H1 (cell line): ENCODE data around the gene NCF2. TPM values are rescaled to one million over a fixed set of nuclear protein-coding genes. Genes with fewer than 3 reads are reported as not detected.

Experiments
- CTCF ChIA-PET: fragments of 300-600 bp; sonication (Branson Sonifier 250); formaldehyde crosslinking; loops from one replicate; lab custom pipeline; 2021; ENCODE audit not compliant: partially characterized antibody; lab: Charles Lee
- POLR2A ChIA-PET: fragments of 300-600 bp; sonication (Branson Sonifier 250); formaldehyde crosslinking; loops from one replicate; lab custom pipeline; 2021; ENCODE audit warnings: inconsistent platforms; ENCODE audit not compliant: partially characterized antibody; lab: Charles Lee
- DNase-seq, 2 experiments: peaks; one replicate each; pipeline versions ENCODE4 v3.0.0 to v3.0.0-alpha.2; 2010 to 2022; ENCODE audit warnings: low spot score in 2 of 2, low read depth in 1 of 2, mixed read lengths in 1 of 2
- FAIRE-seq: peaks from 2 replicates; lab custom pipeline; 2011; peaks lifted over from hg19 to GRCh38; lab: Jason Lieb, UNC
- H2AFZ ChIP-seq: 2 replicates; pipeline ENCODE4 v1.8.1; 2012; ENCODE audit warnings: low read length, inconsistent platforms
- H2AK5ac ChIP-seq: 2 replicates; pipeline ENCODE4 v1.6.1; 2013; ENCODE audit warnings: low read depth, low read length
- H2BK120ac ChIP-seq: replicated peaks from 2 replicates; pipeline ENCODE3; 2013; ENCODE audit warnings: low read depth, low read length, inconsistent platforms
- H2BK12ac ChIP-seq: 2 replicates; pipeline ENCODE4 v1.6.1; 2013; ENCODE audit warnings: low read depth, low read length
- H2BK15ac ChIP-seq: 2 replicates; pipeline ENCODE4 v1.6.1; 2013; ENCODE audit warnings: low read length
- H2BK20ac ChIP-seq: 2 replicates; pipeline ENCODE4 v1.6.1; 2013; ENCODE audit warnings: low read length
- H2BK5ac ChIP-seq: 2 replicates; pipeline ENCODE4 v1.6.1; 2013; ENCODE audit warnings: low read depth, low read length
- H3K14ac ChIP-seq: 2 replicates; pipeline ENCODE4 v1.6.1; 2013; ENCODE audit warnings: inconsistent platforms; ENCODE audit not compliant: insufficient read length
- H3K18ac ChIP-seq: 2 replicates; pipeline ENCODE4 v1.6.1; 2013; ENCODE audit warnings: low read length; ENCODE audit errors: extremely low read depth
- H3K23ac ChIP-seq: 2 replicates; pipeline ENCODE4 v1.6.1; 2013; ENCODE audit warnings: inconsistent platforms; ENCODE audit not compliant: insufficient read length
- H3K23me2 ChIP-seq: 2 replicates; pipeline ENCODE4 v1.6.1; 2013; ENCODE audit warnings: low read depth, low read length
- H3K27ac ChIP-seq: 2 replicates; pipeline ENCODE4 v1.6.1; 2011; ENCODE audit warnings: low read depth, low read length, inconsistent platforms
- H3K27me3 ChIP-seq, 4 experiments: replicated peaks in 1 of 4; 1 replicate in 1 of 4; 2 replicates in 3 of 4; pipeline versions ENCODE4 v1.6.1 to v1.8.1; 2011 to 2013; ENCODE audit warnings: low read length in 3 of 4, mild to moderate bottlenecking in 3 of 4, inconsistent platforms in 2 of 4, mixed read lengths in 2 of 4, moderate library complexity in 1 of 4; ENCODE audit not compliant: control insufficient read depth in 3 of 4, insufficient read depth in 3 of 4; ENCODE audit errors: extremely low read depth in 1 of 4
- H3K36me3 ChIP-seq, 4 experiments: 2 replicates each; pipeline versions ENCODE4 v1.6.1 to v1.8.1; 2011 to 2013; ENCODE audit warnings: mild to moderate bottlenecking in 4 of 4, low read length in 3 of 4, moderate library complexity in 2 of 4, control low read depth in 1 of 4, inconsistent platforms in 1 of 4; ENCODE audit not compliant: insufficient read depth in 4 of 4, control insufficient read depth in 2 of 4
- H3K4ac ChIP-seq: replicated peaks from 2 replicates; pipeline ENCODE3; 2013; ENCODE audit warnings: low read length, low read depth, mixed read lengths, inconsistent platforms; ENCODE audit not compliant: insufficient read length
- H3K4me1 ChIP-seq, 4 experiments: replicated peaks in 1 of 4; 1 replicate in 1 of 4; 2 replicates in 3 of 4; pipeline versions ENCODE4 v1.6.1 to v1.8.1; 2011 to 2013; ENCODE audit warnings: low read length in 3 of 4, inconsistent platforms in 2 of 4, mixed read lengths in 1 of 4; ENCODE audit not compliant: insufficient read depth in 4 of 4, control insufficient read depth in 3 of 4
- H3K4me2 ChIP-seq, 2 experiments: 2 replicates each; pipeline versions ENCODE4 v1.6.1 to v1.8.1; 2011 to 2013; ENCODE audit warnings: low read depth in 2 of 2, low read length in 2 of 2, control low read depth in 1 of 2, inconsistent platforms in 1 of 2, mild to moderate bottlenecking in 1 of 2; ENCODE audit not compliant: insufficient read depth in 1 of 2
- H3K4me3 ChIP-seq, 4 experiments: fragments of 200-600, 300-600 bp in 1 of 4; sonication (generic), shearing (Covaris generic), sonication (Bioruptor Twin) in 1 of 4; 2 replicates each; pipeline versions ENCODE4 v1.5.1 to v1.8.1; 2011 to 2016; ENCODE audit warnings: low read length in 4 of 4, low read depth in 3 of 4, control low read depth in 2 of 4, inconsistent platforms in 2 of 4, mild to moderate bottlenecking in 2 of 4, mixed read lengths in 1 of 4, moderate library complexity in 1 of 4; ENCODE audit not compliant: insufficient read depth in 2 of 4; ENCODE audit errors: extremely low read depth in 1 of 4
- H3K56ac ChIP-seq: replicated peaks from 2 replicates; pipeline ENCODE3; 2013; ENCODE audit warnings: low read depth, mild to moderate bottlenecking, mixed read lengths, low read length, inconsistent platforms; ENCODE audit not compliant: insufficient read length
- H3K79me1 ChIP-seq: 2 replicates; pipeline ENCODE4 v1.6.1; 2013; ENCODE audit warnings: low read depth, low read length, control low read depth
- H3K79me2 ChIP-seq, 2 experiments: 2 replicates each; pipeline versions ENCODE4 v1.6.1 to v1.8.1; 2012 to 2013; ENCODE audit warnings: low read length in 2 of 2, mild to moderate bottlenecking in 2 of 2, inconsistent platforms in 1 of 2; ENCODE audit not compliant: insufficient read depth in 2 of 2, control insufficient read depth in 1 of 2
- H3K9ac ChIP-seq, 4 experiments: replicated peaks in 1 of 4; 1 replicate in 1 of 4; 2 replicates in 3 of 4; pipeline versions ENCODE4 v1.6.1 to v1.8.1; 2011 to 2013; ENCODE audit warnings: low read depth in 3 of 4, low read length in 3 of 4, control low read depth in 2 of 4, mild to moderate bottlenecking in 2 of 4, moderate library complexity in 2 of 4, inconsistent platforms in 1 of 4; ENCODE audit errors: extremely low read depth in 1 of 4
- H3K9me3 ChIP-seq, 2 experiments: 2 replicates each; pipeline versions ENCODE4 v1.6.1 to v1.8.1; 2012 to 2013; ENCODE audit warnings: mild to moderate bottlenecking in 2 of 2, moderate library complexity in 2 of 2, control low read depth in 1 of 2, inconsistent platforms in 1 of 2, low read depth in 1 of 2, low read length in 1 of 2, mixed read lengths in 1 of 2; ENCODE audit not compliant: insufficient read depth in 2 of 2
- H4K20me1 ChIP-seq, 2 experiments: replicated peaks in 1 of 2; 2 replicates each; pipeline versions ENCODE3 to v1.8.1; 2011 to 2013; ENCODE audit warnings: inconsistent platforms in 2 of 2, low read length in 2 of 2, mild to moderate bottlenecking in 1 of 2; ENCODE audit not compliant: insufficient read depth in 2 of 2, control insufficient read depth in 1 of 2
- H4K5ac ChIP-seq: 2 replicates; pipeline ENCODE4 v1.6.1; 2013; ENCODE audit warnings: low read length, low read depth, mixed read lengths, inconsistent platforms; ENCODE audit not compliant: insufficient read length
- H4K8ac ChIP-seq: 2 replicates; pipeline ENCODE4 v1.8.0; 2013; ENCODE audit warnings: mild to moderate bottlenecking, moderate library complexity, low read length, inconsistent platforms; ENCODE audit not compliant: insufficient read depth; ENCODE audit errors: extremely low read depth
- H4K91ac ChIP-seq: replicated peaks from 2 replicates; pipeline ENCODE3; 2013; ENCODE audit warnings: low read length, mixed read lengths, inconsistent platforms; ENCODE audit not compliant: insufficient read length
- BCL11A ChIP-seq, 2 experiments: IDR thresholded peaks; one replicate each; pipeline ENCODE4 v1.6.1; 2011; ENCODE audit warnings: low read depth in 2 of 2, low read length in 2 of 2, mild to moderate bottlenecking in 2 of 2
- BRCA1 ChIP-seq: IDR thresholded peaks from 2 replicates; pipeline ENCODE4 v1.6.1; 2012; ENCODE audit warnings: low read depth, low read length, improper control_type of control experiment
- CBX5 ChIP-seq: fragments of 300-800, 300-1000 bp; sonication (generic); IDR thresholded peaks from 2 replicates; pipeline ENCODE4 v1.7.1; 2016; ENCODE audit warnings: antibody characterized with exemption, low read length, low read depth
- CBX8 ChIP-seq: fragments of 300-800, 300-1000 bp; sonication (generic); IDR thresholded peaks from 2 replicates; pipeline ENCODE4 v1.7.1; 2016; ENCODE audit warnings: low read depth, low read length, borderline replicate concordance
- CHD1 ChIP-seq: IDR thresholded peaks from 2 replicates; pipeline ENCODE4 v1.6.1; 2012; ENCODE audit warnings: low read depth, low read length, improper control_type of control experiment
- GTF2F1 ChIP-seq: IDR thresholded peaks from 2 replicates; pipeline ENCODE4 v1.6.1; 2012; ENCODE audit warnings: low read depth, low read length, improper control_type of control experiment, borderline replicate concordance
- NANOG ChIP-seq: IDR thresholded peaks from 2 replicates; pipeline ENCODE4 v1.6.1; 2011; ENCODE audit warnings: low read length, low read depth, mild to moderate bottlenecking, inconsistent platforms; ENCODE audit not compliant: insufficient read depth, poor library complexity, severe bottlenecking
- PHF8 ChIP-seq: fragments of 200-600 bp; sonication (generic); conservative IDR thresholded peaks from 2 replicates; pipeline ENCODE4 v1.7.1; 2012; ENCODE audit warnings: low read depth, mild to moderate bottlenecking, inconsistent platforms, low read length, moderate library complexity
- SIN3A ChIP-seq, 2 experiments: IDR thresholded peaks in 1 of 2; conservative IDR thresholded peaks in 1 of 2; 2 replicates each; pipeline ENCODE4 v1.6.1; 2011 to 2012; ENCODE audit warnings: low read length in 2 of 2, improper control_type of control experiment in 1 of 2, low read depth in 1 of 2, mild to moderate bottlenecking in 1 of 2
- SP1 ChIP-seq: IDR thresholded peaks from 2 replicates; pipeline ENCODE4 v1.6.1; 2011; ENCODE audit warnings: low read depth, low read length
- TEAD4 ChIP-seq: IDR thresholded peaks from 2 replicates; pipeline ENCODE4 v1.6.1; 2012; ENCODE audit warnings: low read depth, low read length, inconsistent platforms, mixed read lengths
- WGBS, 2 experiments: shearing (Covaris generic) in 1 of 2; methylation state at CpG; one replicate each; pipeline versions ENCODE4 v1.1.6 to v1.1.7; 2013 to 2015; ENCODE audit warnings: low lambda C conversion rate in 2 of 2, mixed read lengths in 2 of 2, inconsistent platforms in 1 of 2, low coverage in 1 of 2, missing lambda C conversion rate in 1 of 2; ENCODE audit not compliant: insufficient replicate concordance in 2 of 2, insufficient coverage in 1 of 2, insufficient read length in 1 of 2; ENCODE audit errors: extremely low coverage in 1 of 2, missing lambda C conversion rate in 1 of 2; 5-methylcytosine and 5-hydroxymethylcytosine counted together
- polyA plus RNA-seq, 7 experiments: library from polyadenylated mRNA; depleted of rRNA in 3 of 7; stranded (reverse) in 5 of 7; unstranded in 2 of 7; fragments of >200 nt in 5 of 7; fragments of 200-250 nt in 2 of 7; gene quantifications; 1 replicate in 5 of 7; 2 replicates in 1 of 7; 4 replicates in 1 of 7; pipeline versions ENCODE4 v1.2.1 to v1.2.3, GENCODE V29; 2011 to 2013; ENCODE audit warnings: missing spikeins in 2 of 7, mixed read lengths in 2 of 7
- total RNA-seq: library from RNA; stranded (reverse); fragmentation: NEBNext Ultra II Directional; extraction: Animal tissue kit (Norgen Biotek cat#: 25700); gene quantifications from 2 replicates; pipeline ENCODE4 v1.2.1, GENCODE V29; 2021
- TF ChIP-seq, protein P1 (sequence below), 3 experiments: IDR thresholded peaks; 1 replicate in 2 of 3; 2 replicates in 1 of 3; pipeline versions ENCODE4 v1.5.1 to v1.6.1; 2011; ENCODE audit warnings: low read length in 3 of 3, mild to moderate bottlenecking in 3 of 3, inconsistent platforms in 2 of 3, low read depth in 1 of 3, moderate library complexity in 1 of 3; ENCODE audit not compliant: insufficient read depth in 1 of 3; ENCODE audit errors: control extremely low read depth in 1 of 3

NCF2 gene
- total and polyA plus RNA-seq, 2 of the 8 experiments (the other 6 are each of a cell fraction or from before 2014, with no cell fraction given) = not detected

DNA sequence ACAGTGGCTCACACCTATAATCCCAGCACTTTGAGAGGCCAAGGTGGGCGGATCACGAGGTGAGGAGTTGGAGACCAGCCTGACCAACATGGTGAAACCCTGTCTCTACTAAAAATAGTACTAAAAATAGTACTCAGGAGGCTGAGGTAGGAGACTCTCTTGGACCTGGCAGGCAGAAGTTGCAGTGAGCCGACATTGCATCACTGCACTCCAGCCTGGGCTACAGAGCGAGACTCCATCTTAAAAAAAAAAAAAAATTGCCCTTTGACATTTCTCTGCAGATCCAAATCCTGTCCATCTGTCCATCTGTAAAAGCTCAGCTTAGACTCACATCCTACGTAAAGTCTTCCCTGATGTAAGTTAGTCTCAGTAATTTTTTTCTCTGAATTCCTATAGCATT lies 6.2 kb upstream of the NCF2 start:
- Histone ChIP-seq H2AFZ (no peak overlapping the region), H3K4ac (no peak overlapping the region), H3K27ac (no peak overlapping the region), H3K23me2 (no peaks in the 10 kb centered on the region), H3K79me1 (no peaks in the 10 kb centered on the region), H3K4me3 (no peak overlapping the region), H3K4me1 (no peaks in the 10 kb centered on the region; a peak in 1 of 7 replicates), H2BK5ac (no peak overlapping the region), H4K91ac (no peak overlapping the region), H2BK20ac (no peak overlapping the region), H3K4me2 (no peak overlapping the region), H3K56ac (no peak overlapping the region), H3K27me3 (no peaks in the 10 kb centered on the region; a peak in 1 of 7 replicates), H3K23ac (no peak overlapping the region), H3K9me3 (no peaks in the 10 kb centered on the region), H4K8ac (no peak overlapping the region), H3K9ac (no peak overlapping the region), H3K14ac (no peak overlapping the region), H2AK5ac (no peak overlapping the region), H3K18ac (no peak overlapping the region), H4K20me1 (no peaks in the 10 kb centered on the region), H3K36me3 (no peaks in the 10 kb centered on the region), H4K5ac (no peak overlapping the region), H2BK15ac (no peak overlapping the region), H2BK120ac (no peak overlapping the region), H3K79me2 (no peaks in the 10 kb centered on the region), H2BK12ac (no peak overlapping the region)
- no peak for DNase-seq
- CTCF ChIA-PET = interaction anchor here (0.6 kb wide), 1 partner anchor 89 kb away, joined by 3 read pairs; no protein-coding TSS in a partner anchor
- POLR2A ChIA-PET = no interaction called here
- 86% methylated on average over 5 of the region's 5 CpGs; no CpG with 5 or more reads in 1 of the 2 experiments for WGBS, 2 experiments
- FAIRE-seq = no peak
- TF ChIP-seq CBX8 (no peak), CHD1 (no peak), BCL11A (IDR thresholded peaks at IDR 0.05; ENCODE audit: low read depth in 2 of 2, low read length in 2 of 2) (no peak), CBX5 (no peak), GTF2F1 (no peak), PHF8 (no peak), BRCA1 (no peak), TEAD4 (no peak), SIN3A (conservative IDR thresholded peaks at IDR 0.05 in 1 of 2, IDR thresholded peaks at IDR 0.05 in 1 of 2; ENCODE audit: low read depth in 1 of 2, low read length in 2 of 2) (no peak), SP1 (no peak), NANOG (no peak)
- TF ChIP-seq, protein P1, sequence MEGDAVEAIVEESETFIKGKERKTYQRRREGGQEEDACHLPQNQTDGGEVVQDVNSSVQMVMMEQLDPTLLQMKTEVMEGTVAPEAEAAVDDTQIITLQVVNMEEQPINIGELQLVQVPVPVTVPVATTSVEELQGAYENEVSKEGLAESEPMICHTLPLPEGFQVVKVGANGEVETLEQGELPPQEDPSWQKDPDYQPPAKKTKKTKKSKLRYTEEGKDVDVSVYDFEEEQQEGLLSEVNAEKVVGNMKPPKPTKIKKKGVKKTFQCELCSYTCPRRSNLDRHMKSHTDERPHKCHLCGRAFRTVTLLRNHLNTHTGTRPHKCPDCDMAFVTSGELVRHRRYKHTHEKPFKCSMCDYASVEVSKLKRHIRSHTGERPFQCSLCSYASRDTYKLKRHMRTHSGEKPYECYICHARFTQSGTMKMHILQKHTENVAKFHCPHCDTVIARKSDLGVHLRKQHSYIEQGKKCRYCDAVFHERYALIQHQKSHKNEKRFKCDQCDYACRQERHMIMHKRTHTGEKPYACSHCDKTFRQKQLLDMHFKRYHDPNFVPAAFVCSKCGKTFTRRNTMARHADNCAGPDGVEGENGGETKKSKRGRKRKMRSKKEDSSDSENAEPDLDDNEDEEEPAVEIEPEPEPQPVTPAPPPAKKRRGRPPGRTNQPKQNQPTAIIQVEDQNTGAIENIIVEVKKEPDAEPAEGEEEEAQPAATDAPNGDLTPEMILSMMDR (IDR thresholded peaks at IDR 0.05; ENCODE audit: control extremely low read depth in 1 of 3, insufficient read depth in 1 of 3, low read depth in 1 of 3, low read length in 3 of 3) = no peak
